Measurements from ENCODE around the gene SLC2A8.

Gene SLC2A8

GRCh38 chr9:127382541-127382940, 14.4 kb upstream of the SLC2A8 start:
- DNase-seq: no peak

- DNase-seq: no peak
Measured at GRCh38 chr9:127384016-127384730, 12.8 kb upstream of the SLC2A8 start.

GRCh38 chr9:127384901-127385300, 12.1 kb upstream of the SLC2A8 start:
- no peak for DNase-seq

- DNase-seq: no peak
Measured at GRCh38 chr9:127386249-127386648, 10.7 kb upstream of the SLC2A8 start.

GRCh38 chr9:127386981-127387380, 10.0 kb upstream of the SLC2A8 start:
- DNase-seq: no peak

- DNase-seq: peak; percentile 28
Measured at GRCh38 chr9:127388037-127388855, 8.7 kb upstream of the SLC2A8 start.

- no peak for DNase-seq
Measured at GRCh38 chr9:127388856-127389238, 8.1 kb upstream of the SLC2A8 start.

GRCh38 chr9:127389381-127390247, 7.4 kb upstream of the SLC2A8 start:
- no peak for DNase-seq

- no peak for DNase-seq
Measured at GRCh38 chr9:127390248-127390545, 6.8 kb upstream of the SLC2A8 start.

GRCh38 chr9:127390563-127390962, 6.4 kb upstream of the SLC2A8 start:
- DNase-seq: no peak

GRCh38 chr9:127392166-127392565, 4.8 kb upstream of the SLC2A8 start:
- no peak for DNase-seq

GRCh38 chr9:127392976-127393375, 4.0 kb upstream of the SLC2A8 start:
- DNase-seq: no peak

- DNase-seq: no peak
Measured at GRCh38 chr9:127393645-127394044, 3.3 kb upstream of the SLC2A8 start.

GRCh38 chr9:127395497-127396252, 1.3 kb upstream of the SLC2A8 start:
- no peak for DNase-seq

GRCh38 chr9:127396253-127396807, 639 bp upstream of the SLC2A8 start:
- no peak for DNase-seq

- DNase-seq: peak; percentile 17
Measured at GRCh38 chr9:127397646-127398274, 791 bp downstream of the SLC2A8 start.

GRCh38 chr9:127398275-127398647, 1.3 kb downstream of the SLC2A8 start:
- no peak for DNase-seq

GRCh38 chr9:127398715-127399400, 1.9 kb downstream of the SLC2A8 start:
- no peak for DNase-seq

- no peak for DNase-seq
Measured at GRCh38 chr9:127399736-127400269, 2.8 kb downstream of the SLC2A8 start.

GRCh38 chr9:127402401-127403090, 5.6 kb downstream of the SLC2A8 start:
- DNase-seq: no peak
